GM12878 (cell line): Measurements from ENCODE around the gene USP2. TPM values are rescaled to one million over a fixed set of nuclear protein-coding genes. Genes with fewer than 3 reads are reported as not detected.

Experiments used
- ATAC-seq: fragments of 200-7000 bp; cut with Tn5 transposase; 3 replicates; pipeline ENCODE4 v1.9.1; 2020; ENCODE audit warnings: mild to moderate bottlenecking, moderate library complexity
- BruUV-seq: library from RNA; stranded (reverse); fragments of 400-500 nt; replicated peaks from 2 replicates; lab custom pipeline; 2021; lab: Mats Ljungman, UMichigan
- CTCF ChIA-PET: fragments of 300-600 bp; sonication (Branson Sonifier 250); formaldehyde crosslinking; extraction: SDS; loops from one replicate; lab custom pipeline; 2021; ENCODE audit warnings: inconsistent platforms; lab: Yijun Ruan, JAX
- POLR2A ChIA-PET: fragments of 350-600 bp; formaldehyde crosslinking; extraction: SDS; loops from one replicate; lab custom pipeline; 2021; ENCODE audit warnings: inconsistent platforms; lab: Charles Lee
- RAD21 ChIA-PET: fragments of 300-600 bp; sonication (Branson Sonifier 250); formaldehyde crosslinking; loops from one replicate; lab custom pipeline; 2023; ENCODE audit warnings: antibody characterized with exemption; ENCODE audit not compliant: unreplicated experiment; lab: Charles Lee
- SMC1A ChIA-PET: fragments of 300-600 bp; sonication (Branson Sonifier 250); formaldehyde crosslinking; loops from one replicate; lab custom pipeline; 2023; ENCODE audit not compliant: unreplicated experiment, uncharacterized antibody; lab: Charles Lee
- DNase-seq: peaks from one replicate; pipeline ENCODE4 v3.0.0-alpha.2; 2011; ENCODE audit warnings: low read depth, low spot score
- FAIRE-seq: peaks from 3 replicates; lab custom pipeline; 2011; peaks lifted over from hg19 to GRCh38; lab: Jason Lieb, UNC
- H2AFZ ChIP-seq: 2 replicates; pipeline ENCODE4 v1.6.0; 2011; ENCODE audit warnings: low read depth, low read length, control low read depth; ENCODE audit not compliant: control insufficient read depth
- H3K27ac ChIP-seq: 2 replicates; pipeline ENCODE4 v1.5.1; 2011; ENCODE audit warnings: control low read depth; ENCODE audit not compliant: control insufficient read depth, insufficient read depth
- H3K27me3 ChIP-seq, 2 experiments: replicated peaks in 1 of 2; 2 replicates each; pipeline versions ENCODE4 v1.6.0 to v1.6.1; 2011; ENCODE audit warnings: low read length in 1 of 2; ENCODE audit not compliant: control insufficient read depth in 2 of 2, insufficient read depth in 2 of 2
- H3K36me3 ChIP-seq, 2 experiments: 2 replicates each; pipeline ENCODE4 v1.5.1; 2011; ENCODE audit warnings: low read length in 1 of 2; ENCODE audit not compliant: control insufficient read depth in 2 of 2, insufficient read depth in 2 of 2
- H3K4me1 ChIP-seq: 2 replicates; pipeline ENCODE4 v1.6.1; 2011; ENCODE audit warnings: mild to moderate bottlenecking, low read length, moderate library complexity, mixed read lengths; ENCODE audit not compliant: control insufficient read depth, insufficient read depth
- H3K4me2 ChIP-seq: 2 replicates; pipeline ENCODE4 v1.6.0; 2011; ENCODE audit warnings: control low read depth; ENCODE audit not compliant: control insufficient read depth, insufficient read depth
- H3K4me3 ChIP-seq: fragments of 200-600 bp; sonication (generic); 2 replicates; pipeline ENCODE4 v1.5.1; 2016
- H3K79me2 ChIP-seq: 2 replicates; pipeline ENCODE4 v1.6.0; 2011; ENCODE audit warnings: low read length; ENCODE audit not compliant: control insufficient read depth, insufficient read depth
- H3K9ac ChIP-seq: 2 replicates; pipeline ENCODE4 v1.8.0; 2011; ENCODE audit warnings: low read length, control low read depth, mixed read lengths; ENCODE audit not compliant: control insufficient read depth, insufficient read depth
- H3K9me3 ChIP-seq: replicated peaks from 3 replicates; pipeline ENCODE4 v1.5.1; 2011; ENCODE audit warnings: mild to moderate bottlenecking, low read length; ENCODE audit not compliant: control insufficient read depth, insufficient read depth
- H4K20me1 ChIP-seq: 2 replicates; pipeline ENCODE4 v1.6.0; 2011; ENCODE audit not compliant: control insufficient read depth, insufficient read depth
- ASH2L ChIP-seq: fragments of 300-600, 200-600 bp; sonication (generic); IDR thresholded peaks from 2 replicates; pipeline ENCODE4 v1.6.1; 2017; ENCODE audit warnings: low read depth, mild to moderate bottlenecking, borderline replicate concordance
- CHD4 ChIP-seq: fragments of 200-600 bp; sonication (generic); IDR thresholded peaks from 2 replicates; pipeline ENCODE4 v1.6.1; 2016; ENCODE audit warnings: mild to moderate bottlenecking
- DPF2 ChIP-seq: fragments of 450-650 bp; IDR thresholded peaks from 2 replicates; pipeline ENCODE4 v1.6.1; 2017; ENCODE audit warnings: mild to moderate bottlenecking
- ESRRA ChIP-seq: IDR thresholded peaks from 2 replicates; pipeline ENCODE4 v1.6.1; 2012; ENCODE audit warnings: mild to moderate bottlenecking, low read length, improper control_type of control experiment
- FOXM1 ChIP-seq: IDR thresholded peaks from 2 replicates; pipeline ENCODE4 v1.6.1; 2012; ENCODE audit warnings: low read depth, mild to moderate bottlenecking, inconsistent platforms, low read length, moderate library complexity
- HCFC1 ChIP-seq: fragments of 150-350 bp; IDR thresholded peaks from 2 replicates; pipeline ENCODE4 v1.6.1; 2014; ENCODE audit warnings: low read length
- NR2C2 ChIP-seq: IDR thresholded peaks from 2 replicates; pipeline ENCODE4 v1.6.1; 2011; ENCODE audit warnings: borderline replicate concordance, low read depth; ENCODE audit not compliant: control insufficient read depth, insufficient read length
- RB1 ChIP-seq: fragments of 450-650 bp; formaldehyde crosslinking; IDR thresholded peaks from 2 replicates; pipeline ENCODE4 v1.6.1; 2017; ENCODE audit warnings: mild to moderate bottlenecking, borderline replicate concordance
- RBBP5 ChIP-seq: fragments of 200-600 bp; sonication (generic); conservative IDR thresholded peaks from 2 replicates; pipeline ENCODE4 v1.6.1; 2016
- SMAD5 ChIP-seq: IDR thresholded peaks from 2 replicates; pipeline ENCODE4 v1.6.1; 2016; ENCODE audit warnings: antibody characterized with exemption, low read depth
- WGBS: methylation state at CpG from one replicate; pipeline ENCODE4 v1.1.6; 2016; ENCODE audit warnings: low lambda C conversion rate; ENCODE audit not compliant: insufficient replicate concordance, insufficient coverage; ENCODE audit errors: missing lambda C conversion rate; 5-methylcytosine and 5-hydroxymethylcytosine counted together
- in situ Hi-C: fragments of 300-500 bp; cut with MboI; formaldehyde crosslinking; loops from 9 replicates; pipeline ENCODE4 v1.14.3; 2018; ENCODE audit warnings: mixed read lengths
- intact Hi-C: fragments of 100-400 bp; cut with micrococcal nuclease; formaldehyde crosslinking; loops from one replicate; pipeline ENCODE4 v1.14.2; 2022; ENCODE audit not compliant: unreplicated experiment
- polyA plus RNA-seq, 11 experiments: library from polyadenylated mRNA; depleted of rRNA in 4 of 11; unstranded in 6 of 11; stranded (reverse) in 5 of 11; fragments of >200 nt; fragmentation: Nextera tagmentation in 4 of 11; fragmentation: Illumina TruSeq in 1 of 11; extraction: Ambion mirVana in 4 of 11; extraction: Trizol in 1 of 11; gene quantifications; 1 replicate in 1 of 11; 2 replicates in 10 of 11; pipeline versions ENCODE4 v1.2.1 to v1.2.3, GENCODE V29; 2011 to 2016; ENCODE audit warnings: inconsistent platforms in 2 of 11, missing spikeins in 2 of 11, low read depth in 1 of 11
- total RNA-seq, 4 experiments: library from RNA; depleted of rRNA in 3 of 4; stranded (reverse); fragments of >200 nt in 3 of 4; fragmentation: Illumina TruSeq in 1 of 4; extraction: Trizol in 1 of 4; gene quantifications; 2 replicates each; pipeline versions ENCODE4 v1.2.1 to v1.2.3, GENCODE V29; 2013 to 2021
- TF ChIP-seq, protein P1 (sequence below): IDR thresholded peaks from 2 replicates; pipeline ENCODE4 v1.6.1; 2012; ENCODE audit warnings: low read depth, low read length, improper control_type of control experiment
- TF ChIP-seq, protein P2 (sequence below): fragments of 450-650 bp; IDR thresholded peaks from 2 replicates; pipeline ENCODE4 v1.6.1; 2016; ENCODE audit warnings: mild to moderate bottlenecking

USP2 gene
- total and polyA plus RNA-seq, 10 of the 15 experiments (the other 5 are each of a cell fraction or from before 2014, with no cell fraction given), result 0.03 to 0.13 (median 0.06) TPM; not detected in 4

DNA sequence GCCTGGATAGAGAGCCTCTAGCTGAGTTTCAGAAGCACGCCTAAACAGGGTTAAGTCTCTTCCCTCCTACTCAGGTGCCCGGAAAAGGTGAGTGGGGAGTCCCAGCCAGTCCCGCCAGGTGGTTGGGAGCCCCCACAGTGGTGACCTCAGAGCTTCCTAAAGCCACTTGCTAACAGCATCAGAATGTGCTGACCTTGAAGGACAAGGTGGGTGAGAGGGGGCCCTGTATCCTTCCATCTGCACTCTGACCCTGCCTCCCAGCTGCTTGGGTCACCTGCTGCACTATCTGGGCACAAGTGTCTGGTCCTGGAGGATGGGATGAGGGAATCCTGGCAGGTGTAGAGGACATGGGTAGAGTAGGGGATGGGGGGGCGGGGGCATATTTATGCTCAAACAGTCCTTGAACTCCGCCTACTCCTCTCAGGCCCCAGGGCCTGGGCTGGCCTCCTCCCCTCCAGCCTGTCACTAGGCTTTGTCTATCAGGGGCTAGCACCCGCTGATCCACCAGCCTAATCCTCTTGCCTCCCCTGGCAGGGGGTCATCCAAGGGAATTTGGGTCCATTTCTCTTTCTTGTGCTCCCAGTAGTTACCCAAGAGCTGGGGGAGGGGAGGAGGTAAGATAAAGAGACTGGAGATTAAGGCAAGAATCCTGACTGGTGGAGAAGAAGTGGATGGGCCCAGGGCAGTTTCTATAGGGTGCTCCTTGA is 3.4 kb downstream of the USP2 start:
- RAD21 ChIA-PET, result interaction anchor here (0.9 to 4.5 kb wide), 2 partner anchors 16 to 97 kb away, joined by 3 to 16 read pairs; no protein-coding TSS in a partner anchor
- POLR2A ChIA-PET, result no interaction called here
- Histone ChIP-seq H3K27me3 (peaks cover 0 to 8% of the 10 kb centered on the region in 2 experiments; a peak in 3 of 4 replicates), H3K4me2 (no peak overlapping the region), H2AFZ (no peak overlapping the region), H3K79me2 (no peaks in the 10 kb centered on the region), H3K4me3 (no peak overlapping the region), H3K9ac (no peak overlapping the region), H3K9me3 (no peaks in the 10 kb centered on the region)
- DNase-seq, result no peak
- 5% methylated on average over 6 of the region's 6 CpGs for WGBS
- in situ Hi-C loops, result no loop called here
- FAIRE-seq, result no peak
- BruUV-seq, result no TSS peak
- SMC1A ChIA-PET, result interaction anchor here (0.6 kb wide), 1 partner anchor 419 kb away, joined by 4 read pairs; no protein-coding TSS in a partner anchor
- CTCF ChIA-PET, result interaction anchor here (1.0 to 17.9 kb wide), 4 partner anchors 21 to 97 kb away, joined by 3 to 183 read pairs (median 5); no protein-coding TSS in a partner anchor
- TF ChIP-seq NR2C2, result no peak
- TF ChIP-seq CHD4, result no peak
- no peak for TF ChIP-seq RBBP5
- TF ChIP-seq FOXM1, result no peak
- TF ChIP-seq, all 136 proteins: peak for 0
- Histone ChIP-seq H3K27ac (no peak overlapping the region), H3K36me3 (no peaks in the 10 kb centered on the region), H4K20me1 (no peaks in the 10 kb centered on the region), H3K4me1 (0 out of 2 replicates have a peak, but pooled peaks cover 3% of the 10 kb centered on the region)
- ATAC-seq, result no peak
- intact Hi-C loops, result no loop called here

DNA sequence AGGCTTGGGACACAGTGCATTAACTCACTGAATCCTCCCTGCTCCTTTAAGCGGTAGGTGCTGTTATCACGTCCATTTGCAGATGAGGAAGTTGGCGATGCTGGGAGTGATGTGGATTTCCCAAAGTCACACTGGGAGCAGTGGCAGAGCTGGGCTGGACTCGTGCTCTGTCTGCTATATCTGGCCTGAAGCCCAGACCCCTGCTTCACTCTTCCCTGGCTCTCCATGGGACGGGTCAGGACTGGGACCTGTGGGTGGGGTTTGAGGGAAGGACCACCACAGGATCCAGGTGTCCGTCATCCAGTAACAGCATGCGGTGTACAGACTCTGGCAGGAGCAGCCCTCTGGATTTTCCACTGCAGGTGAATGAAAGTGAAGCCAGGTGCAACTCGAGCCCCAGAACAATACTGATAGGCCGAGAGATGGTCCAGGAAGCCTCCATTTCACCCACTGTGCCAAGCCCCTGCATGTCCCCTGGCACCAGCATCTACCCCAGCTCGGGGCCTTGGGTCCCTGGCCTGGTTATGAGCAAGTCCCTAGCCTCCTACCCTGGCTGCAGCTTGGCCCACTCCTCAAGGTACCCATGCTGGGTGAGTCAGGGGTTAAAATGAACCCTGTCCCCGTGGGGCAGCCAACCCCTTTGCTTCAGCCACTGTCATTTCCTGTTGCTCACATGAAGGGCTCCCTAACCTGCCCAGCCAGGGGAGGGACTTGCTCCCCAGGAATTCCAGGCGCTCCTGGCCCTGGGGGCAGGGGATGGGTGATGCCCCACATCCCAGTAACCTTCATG is 4.2 kb downstream of the USP2 start:
- Histone ChIP-seq H3K27me3 (peaks cover 0 to 8% of the 10 kb centered on the region in 2 experiments; a peak in 3 of 4 replicates), H3K79me2 (no peaks in the 10 kb centered on the region), H3K4me3 (no peak overlapping the region), H3K27ac (no peak overlapping the region), H3K36me3 (no peaks in the 10 kb centered on the region), H4K20me1 (no peaks in the 10 kb centered on the region), H3K4me2 (no peak overlapping the region), H2AFZ (no peak overlapping the region), H3K9me3 (no peaks in the 10 kb centered on the region), H3K4me1 (0 out of 2 replicates have a peak, but pooled peaks cover 3% of the 10 kb centered on the region), H3K9ac (no peak overlapping the region)
- TF ChIP-seq SMAD5, result no peak
- TF ChIP-seq HCFC1, result no peak
- TF ChIP-seq ESRRA, result no peak
- TF ChIP-seq RB1, result no peak
- TF ChIP-seq, protein P1, sequence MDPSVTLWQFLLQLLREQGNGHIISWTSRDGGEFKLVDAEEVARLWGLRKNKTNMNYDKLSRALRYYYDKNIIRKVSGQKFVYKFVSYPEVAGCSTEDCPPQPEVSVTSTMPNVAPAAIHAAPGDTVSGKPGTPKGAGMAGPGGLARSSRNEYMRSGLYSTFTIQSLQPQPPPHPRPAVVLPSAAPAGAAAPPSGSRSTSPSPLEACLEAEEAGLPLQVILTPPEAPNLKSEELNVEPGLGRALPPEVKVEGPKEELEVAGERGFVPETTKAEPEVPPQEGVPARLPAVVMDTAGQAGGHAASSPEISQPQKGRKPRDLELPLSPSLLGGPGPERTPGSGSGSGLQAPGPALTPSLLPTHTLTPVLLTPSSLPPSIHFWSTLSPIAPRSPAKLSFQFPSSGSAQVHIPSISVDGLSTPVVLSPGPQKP, result no peak
- TF ChIP-seq DPF2, result no peak
- TF ChIP-seq ASH2L, result no peak
- TF ChIP-seq, protein P2, sequence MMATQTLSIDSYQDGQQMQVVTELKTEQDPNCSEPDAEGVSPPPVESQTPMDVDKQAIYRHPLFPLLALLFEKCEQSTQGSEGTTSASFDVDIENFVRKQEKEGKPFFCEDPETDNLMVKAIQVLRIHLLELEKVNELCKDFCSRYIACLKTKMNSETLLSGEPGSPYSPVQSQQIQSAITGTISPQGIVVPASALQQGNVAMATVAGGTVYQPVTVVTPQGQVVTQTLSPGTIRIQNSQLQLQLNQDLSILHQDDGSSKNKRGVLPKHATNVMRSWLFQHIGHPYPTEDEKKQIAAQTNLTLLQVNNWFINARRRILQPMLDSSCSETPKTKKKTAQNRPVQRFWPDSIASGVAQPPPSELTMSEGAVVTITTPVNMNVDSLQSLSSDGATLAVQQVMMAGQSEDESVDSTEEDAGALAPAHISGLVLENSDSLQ, result no peak
- POLR2A ChIA-PET, result no interaction called here
- SMC1A ChIA-PET, result interaction anchor here (1.3 kb wide), 1 partner anchor 9 kb away, joined by 5 read pairs; no protein-coding TSS in a partner anchor
- in situ Hi-C loops, result no loop called here
- RAD21 ChIA-PET, result interaction anchor here (2.1 to 5.1 kb wide), 4 partner anchors 10 to 97 kb away, joined by 6 to 47 read pairs (median 15); no protein-coding TSS in a partner anchor
- intact Hi-C loops, result no loop called here
- no TSS peak for BruUV-seq
- CTCF ChIA-PET, result interaction anchor here (1.0 to 17.9 kb wide), 4 partner anchors 20 to 98 kb away, joined by 3 to 183 read pairs (median 7); no protein-coding TSS in a partner anchor
- ATAC-seq, result no peak
- WGBS, result 36% methylated on average over 12 of the region's 12 CpGs
- FAIRE-seq, result no peak
- no peak for DNase-seq
